Astrocyte of the cerebellum (primary cell): ENCODE data around the gene TMEM196.

Experiments used
- DNase-seq: peaks from one replicate; pipeline ENCODE4 v3.0.0-alpha.2; 2011; ENCODE audit warnings: low read depth
- H3K4me3 ChIP-seq: 2 replicates; pipeline ENCODE4 v1.5.1; 2011; ENCODE audit warnings: mild to moderate bottlenecking, low read depth, low read length, moderate library complexity
- CTCF ChIP-seq: IDR thresholded peaks from 2 replicates; pipeline ENCODE4 v1.5.1; 2012; ENCODE audit warnings: low read length, low read depth, moderate library complexity, mild to moderate bottlenecking; ENCODE audit errors: missing control alignments
- in situ Hi-C: cut with HindIII; loops from 2 replicates; pipeline ENCODE4 v1.10.0; 2017; ENCODE audit warnings: low sequenced_read_pairs

TMEM196 gene

GRCh38 chr7:19783541-19783940, 10.1 kb upstream of the TMEM196 start:
- in situ Hi-C loops, result no loop called here
- no peak overlapping the region for H3K4me3 ChIP-seq
- no peak for TF ChIP-seq CTCF
- DNase-seq, result no peak

- DNase-seq, result no peak
- H3K4me3 ChIP-seq, result no peak overlapping the region
- in situ Hi-C loops, result no loop called here
- TF ChIP-seq CTCF, result no peak
Measured at GRCh38 chr7:19776981-19777380, 3.6 kb upstream of the TMEM196 start.

- in situ Hi-C loops, result no loop called here
- H3K4me3 ChIP-seq, result no peak overlapping the region
Measured at GRCh38 chr7:19775578-19775977, 2.2 kb upstream of the TMEM196 start.

GRCh38 chr7:19772306-19772705, 1.1 kb downstream of the TMEM196 start:
- no peak for TF ChIP-seq CTCF
- H3K4me3 ChIP-seq, result peak overlapping the region; percentile 46
- in situ Hi-C loops, result loop anchor here (25.0 kb wide), 2 partner anchors 540 to 815 kb away; no protein-coding TSS in a partner anchor
- DNase-seq, result no peak

More at GRCh38 chr7:19775578-19775977, 2.2 kb upstream of the TMEM196 start:
- DNase-seq, result no peak
- TF ChIP-seq CTCF, result no peak

GRCh38 chr7:19762631-19763030, 10.8 kb downstream of the TMEM196 start:
- no peak for TF ChIP-seq CTCF
- H3K4me3 ChIP-seq, result no peak overlapping the region
- in situ Hi-C loops, result loop anchor here (25.0 kb wide), 2 partner anchors 550 to 825 kb away; no protein-coding TSS in a partner anchor
- DNase-seq, result no peak

- H3K4me3 ChIP-seq, result no peak overlapping the region
- peak; percentile 53 for TF ChIP-seq CTCF
- in situ Hi-C loops, result loop anchor here (25.0 kb wide), 2 partner anchors 558 to 833 kb away; no protein-coding TSS in a partner anchor
- DNase-seq, result peak; percentile 19
Measured at GRCh38 chr7:19754521-19755116, 18.8 kb downstream of the TMEM196 start.
